DOHH2 (cell line): Measurements from ENCODE around the gene HIBADH.

ENCODE experiments used
- EZH2phosphoT487 ChIP-seq: fragments of 200-600 bp; sonication (generic); IDR thresholded peaks from 2 replicates; pipeline ENCODE4 v1.6.1; 2017; ENCODE audit warnings: borderline replicate concordance, mild to moderate bottlenecking, antibody characterized with exemption, low read length, moderate library complexity, mixed read lengths
- TF ChIP-seq, protein P1 (sequence below): fragments of 200-600 bp; sonication (generic); IDR thresholded peaks from one replicate; pipeline ENCODE4 v1.5.1; 2014; ENCODE audit warnings: antibody characterized with exemption, mild to moderate bottlenecking, low read depth, low read length; ENCODE audit not compliant: poor library complexity, severe bottlenecking

DNA sequence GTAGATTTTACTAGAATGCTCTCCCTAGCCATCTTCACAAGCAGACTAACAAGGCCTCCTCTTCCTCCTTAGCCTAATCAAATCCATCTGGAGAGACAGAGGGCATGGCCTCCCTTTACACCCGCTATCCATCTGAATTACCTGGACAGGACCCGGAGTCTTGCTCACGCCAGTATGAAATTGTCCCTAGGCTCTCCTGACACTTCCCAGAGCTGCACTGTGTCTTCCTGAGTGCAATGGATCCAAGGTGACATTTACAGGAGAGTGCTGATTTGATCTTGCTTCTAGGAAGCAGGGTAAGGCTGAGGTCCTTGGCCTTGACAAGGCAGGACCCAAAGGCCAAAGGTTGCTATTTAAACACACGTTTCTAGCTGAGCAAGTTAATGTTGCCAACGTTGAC is 147.8 kb downstream of the HIBADH start:
- TF ChIP-seq, protein P1, sequence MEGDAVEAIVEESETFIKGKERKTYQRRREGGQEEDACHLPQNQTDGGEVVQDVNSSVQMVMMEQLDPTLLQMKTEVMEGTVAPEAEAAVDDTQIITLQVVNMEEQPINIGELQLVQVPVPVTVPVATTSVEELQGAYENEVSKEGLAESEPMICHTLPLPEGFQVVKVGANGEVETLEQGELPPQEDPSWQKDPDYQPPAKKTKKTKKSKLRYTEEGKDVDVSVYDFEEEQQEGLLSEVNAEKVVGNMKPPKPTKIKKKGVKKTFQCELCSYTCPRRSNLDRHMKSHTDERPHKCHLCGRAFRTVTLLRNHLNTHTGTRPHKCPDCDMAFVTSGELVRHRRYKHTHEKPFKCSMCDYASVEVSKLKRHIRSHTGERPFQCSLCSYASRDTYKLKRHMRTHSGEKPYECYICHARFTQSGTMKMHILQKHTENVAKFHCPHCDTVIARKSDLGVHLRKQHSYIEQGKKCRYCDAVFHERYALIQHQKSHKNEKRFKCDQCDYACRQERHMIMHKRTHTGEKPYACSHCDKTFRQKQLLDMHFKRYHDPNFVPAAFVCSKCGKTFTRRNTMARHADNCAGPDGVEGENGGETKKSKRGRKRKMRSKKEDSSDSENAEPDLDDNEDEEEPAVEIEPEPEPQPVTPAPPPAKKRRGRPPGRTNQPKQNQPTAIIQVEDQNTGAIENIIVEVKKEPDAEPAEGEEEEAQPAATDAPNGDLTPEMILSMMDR = no peak
- no peak for TF ChIP-seq EZH2phosphoT487
